ENCODE measurements around the gene TRIM44. TPM values are rescaled to one million over a fixed set of nuclear protein-coding genes. Genes with fewer than 3 reads are reported as not detected.

The TRIM44 gene
- total RNA-seq, 1 experiment from 2014 or later, result 33.4 TPM

DNA sequence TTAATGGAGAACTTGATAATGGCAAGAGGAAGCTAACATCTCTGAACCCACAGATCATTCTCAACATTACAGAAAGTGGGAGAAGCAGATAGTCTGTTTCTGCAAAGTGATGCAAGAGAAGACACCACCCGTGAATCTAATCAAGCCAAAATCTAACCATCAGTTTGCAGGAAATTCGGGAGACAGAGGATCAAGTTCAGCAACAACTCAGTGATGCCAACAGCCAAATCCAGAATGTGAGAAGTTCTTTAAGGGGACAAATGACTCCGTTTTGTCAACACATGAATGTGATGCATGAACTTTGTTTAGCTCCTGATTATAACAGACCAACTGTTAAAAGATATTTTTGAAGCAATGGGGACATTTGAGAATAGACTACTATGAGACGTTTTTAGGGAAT, 186.0 kb downstream of the TRIM44 start:
- Histone ChIP-seq H3K27me3 (ENCODE audit: insufficient read depth, low read length) (peaks cover 24% of the 10 kb centered on the region; the same call in 1 of the 2 replicates), H3K9me2 (ENCODE audit: insufficient read depth) (no peaks in the 10 kb centered on the region), H3K79me2 (ENCODE audit: insufficient read depth, low read length) (no peaks in the 10 kb centered on the region), H3K9ac (ENCODE audit: low read length) (no peak overlapping the region), H2AFZ (ENCODE audit: low read depth, low read length, poor library complexity, severe bottlenecking) (no peak overlapping the region), H3K9me3 (ENCODE audit: control insufficient read depth in 1 of 2, insufficient read depth in 1 of 2, low read depth in 1 of 2, low read length in 2 of 2) (no peaks in the 10 kb centered on the region), H3K36me3 (ENCODE audit: control insufficient read depth in 1 of 2, insufficient read depth in 2 of 2, low read length in 2 of 2) (no peaks in the 10 kb centered on the region), H4K20me1 (ENCODE audit: insufficient read depth) (no peaks in the 10 kb centered on the region), H3K4me3 (replicated peaks in 1 of 2; ENCODE audit: low read depth in 1 of 2, low read length in 2 of 2) (no peak overlapping the region), H3K4me2 (ENCODE audit: low read length) (no peak overlapping the region), H3K4me1 (ENCODE audit: control insufficient read depth in 1 of 2, insufficient read depth in 2 of 2, low read length in 2 of 2) (no peaks in the 10 kb centered on the region), H3K27ac (ENCODE audit: low read depth, low read length) (no peak overlapping the region)
- intact Hi-C loops (cut with micrococcal nuclease), result no loop called here
- TF ChIP-seq SRF (IDR thresholded peaks at IDR 0.05; ENCODE audit: low read depth) (no peak), TCF7L2 (IDR thresholded peaks at IDR 0.05; ENCODE audit: borderline replicate concordance, extremely low read depth, insufficient read depth, insufficient read length) (no peak), ZFX (IDR thresholded peaks at IDR 0.05) (no peak), YY1 (IDR thresholded peaks at IDR 0.05; ENCODE audit: extremely low read depth, insufficient replicate concordance, low read depth, low read length) (no peak), EZH2phosphoT487 (IDR thresholded peaks at IDR 0.05; ENCODE audit: borderline replicate concordance) (no peak), POLR2A (IDR thresholded peaks at IDR 0.05; ENCODE audit: borderline replicate concordance, extremely low read depth, insufficient read depth, insufficient read length) (no peak), CEBPB (IDR thresholded peaks at IDR 0.05; ENCODE audit: low read depth) (no peak), ELF1 (IDR thresholded peaks at IDR 0.05; ENCODE audit: borderline replicate concordance, low read depth) (no peak)
- TF ChIP-seq, protein P1, sequence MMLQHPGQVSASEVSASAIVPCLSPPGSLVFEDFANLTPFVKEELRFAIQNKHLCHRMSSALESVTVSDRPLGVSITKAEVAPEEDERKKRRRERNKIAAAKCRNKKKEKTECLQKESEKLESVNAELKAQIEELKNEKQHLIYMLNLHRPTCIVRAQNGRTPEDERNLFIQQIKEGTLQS (IDR thresholded peaks at IDR 0.05), result no peak
- CTCF ChIA-PET, result interaction anchor here (1.9 kb wide), 1 partner anchor 27 kb away, joined by 9 read pairs; no protein-coding TSS in a partner anchor
- no TSS peak for BruUV-seq (replicated peaks)
- POLR2A ChIA-PET, result no interaction called here
- ATAC-seq, result no peak
- RAD21 ChIA-PET (ENCODE audit: low non-redundant PET in 1 of 2, low total read pairs in 2 of 2, uncharacterized antibody in 2 of 2, unreplicated experiment in 2 of 2), result no interaction called here
- DNase-seq (ENCODE audit: low read depth, low spot score), result no peak

DNA sequence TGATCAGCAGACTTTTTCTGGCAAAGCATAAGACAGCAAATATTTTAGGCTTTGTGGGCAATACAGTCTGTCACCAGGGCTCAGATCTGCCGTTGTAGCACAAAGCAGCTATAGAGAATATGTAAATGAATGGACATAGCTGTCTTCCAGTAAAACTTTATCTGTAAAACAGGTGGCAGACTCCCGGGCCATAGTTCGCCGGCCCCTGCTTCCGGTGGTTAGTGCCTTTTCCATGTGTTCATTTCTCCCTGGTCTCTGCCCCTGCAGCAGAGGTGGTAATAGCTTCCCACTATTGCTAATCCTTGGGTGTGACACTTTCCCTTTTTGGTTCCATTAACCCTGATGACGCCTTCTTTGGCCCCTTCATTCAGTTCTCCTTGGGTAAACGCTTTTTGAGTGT, 187.6 kb downstream of the TRIM44 start:
- intact Hi-C loops (cut with micrococcal nuclease), result no loop called here
- no TSS peak for BruUV-seq (replicated peaks)
- no peaks in the 10 kb centered on the region for H3K4me1 ChIP-seq (ENCODE audit: control insufficient read depth in 1 of 2, insufficient read depth in 2 of 2, low read length in 2 of 2)
- ATAC-seq (no peak), DNase-seq (ENCODE audit: low read depth, low spot score) (no peak)
- no peak overlapping the region for H3K4me3 ChIP-seq (replicated peaks in 1 of 2; ENCODE audit: low read depth in 1 of 2, low read length in 2 of 2)
- H3K36me3 ChIP-seq (ENCODE audit: control insufficient read depth in 1 of 2, insufficient read depth in 2 of 2, low read length in 2 of 2), result no peaks in the 10 kb centered on the region
- H3K9ac ChIP-seq (ENCODE audit: low read length), result no peak overlapping the region
- H3K9me3 ChIP-seq (ENCODE audit: control insufficient read depth in 1 of 2, insufficient read depth in 1 of 2, low read depth in 1 of 2, low read length in 2 of 2), result no peaks in the 10 kb centered on the region
- no peak for TF ChIP-seq ZFX (IDR thresholded peaks at IDR 0.05)
- TF ChIP-seq, protein P1 (IDR thresholded peaks at IDR 0.05), result no peak
- TF ChIP-seq ELF1 (IDR thresholded peaks at IDR 0.05; ENCODE audit: borderline replicate concordance, low read depth), result no peak
- TF ChIP-seq CEBPB (IDR thresholded peaks at IDR 0.05; ENCODE audit: low read depth), result no peak
- TF ChIP-seq, protein P2, sequence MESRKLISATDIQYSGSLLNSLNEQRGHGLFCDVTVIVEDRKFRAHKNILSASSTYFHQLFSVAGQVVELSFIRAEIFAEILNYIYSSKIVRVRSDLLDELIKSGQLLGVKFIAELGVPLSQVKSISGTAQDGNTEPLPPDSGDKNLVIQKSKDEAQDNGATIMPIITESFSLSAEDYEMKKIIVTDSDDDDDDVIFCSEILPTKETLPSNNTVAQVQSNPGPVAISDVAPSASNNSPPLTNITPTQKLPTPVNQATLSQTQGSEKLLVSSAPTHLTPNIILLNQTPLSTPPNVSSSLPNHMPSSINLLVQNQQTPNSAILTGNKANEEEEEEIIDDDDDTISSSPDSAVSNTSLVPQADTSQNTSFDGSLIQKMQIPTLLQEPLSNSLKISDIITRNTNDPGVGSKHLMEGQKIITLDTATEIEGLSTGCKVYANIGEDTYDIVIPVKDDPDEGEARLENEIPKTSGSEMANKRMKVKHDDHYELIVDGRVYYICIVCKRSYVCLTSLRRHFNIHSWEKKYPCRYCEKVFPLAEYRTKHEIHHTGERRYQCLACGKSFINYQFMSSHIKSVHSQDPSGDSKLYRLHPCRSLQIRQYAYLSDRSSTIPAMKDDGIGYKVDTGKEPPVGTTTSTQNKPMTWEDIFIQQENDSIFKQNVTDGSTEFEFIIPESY (IDR thresholded peaks at IDR 0.05; ENCODE audit: extremely low read depth, insufficient replicate concordance, low read length), result no peak
- no peak for TF ChIP-seq EGR1 (IDR thresholded peaks at IDR 0.05; ENCODE audit: low read depth)
- no peak for TF ChIP-seq POLR2AphosphoS5 (IDR thresholded peaks at IDR 0.05; ENCODE audit: low read depth, low read length)
- no peak for TF ChIP-seq FOSL1 (IDR thresholded peaks at IDR 0.05; ENCODE audit: low read depth)
- TF ChIP-seq ZNF274 (IDR thresholded peaks at IDR 0.05; ENCODE audit: low read depth, low read length), result no peak
- TF ChIP-seq YY1 (IDR thresholded peaks at IDR 0.05; ENCODE audit: extremely low read depth, insufficient replicate concordance, low read depth, low read length), result no peak
- no peak for TF ChIP-seq POLR2A (IDR thresholded peaks at IDR 0.05; ENCODE audit: borderline replicate concordance, extremely low read depth, insufficient read depth, insufficient read length)
- TF ChIP-seq TCF7L2 (IDR thresholded peaks at IDR 0.05; ENCODE audit: borderline replicate concordance, extremely low read depth, insufficient read depth, insufficient read length), result no peak
- TF ChIP-seq JUND (IDR thresholded peaks at IDR 0.05), result no peak
- CTCF ChIA-PET, result no interaction called here
- no peak overlapping the region for H2AFZ ChIP-seq (ENCODE audit: low read depth, low read length, poor library complexity, severe bottlenecking)
- peaks cover 22% of the 10 kb centered on the region; the same call in 1 of the 2 replicates for H3K27me3 ChIP-seq (ENCODE audit: insufficient read depth, low read length)
- H3K27ac ChIP-seq (ENCODE audit: low read depth, low read length), result no peak overlapping the region
- H3K79me2 ChIP-seq (ENCODE audit: insufficient read depth, low read length), result no peaks in the 10 kb centered on the region
- no peaks in the 10 kb centered on the region for H4K20me1 ChIP-seq (ENCODE audit: insufficient read depth)
- H3K9me2 ChIP-seq (ENCODE audit: insufficient read depth), result no peaks in the 10 kb centered on the region
- POLR2A ChIA-PET, result no interaction called here
- no peak overlapping the region for H3K4me2 ChIP-seq (ENCODE audit: low read length)
- RAD21 ChIA-PET (ENCODE audit: low non-redundant PET in 1 of 2, low total read pairs in 2 of 2, uncharacterized antibody in 2 of 2, unreplicated experiment in 2 of 2), result no interaction called here

Data from HCT116 (cell line).